GM12878 (cell line): Measurements from ENCODE around the gene CCDC141. TPM values are rescaled to one million over a fixed set of nuclear protein-coding genes. Genes with fewer than 3 reads are reported as not detected.

Experiments used
- ATAC-seq: fragments of 200-7000 bp; cut with Tn5 transposase; 3 replicates; pipeline ENCODE4 v1.9.1; 2020; ENCODE audit warnings: mild to moderate bottlenecking, moderate library complexity
- BruUV-seq: library from RNA; stranded (reverse); fragments of 400-500 nt; replicated peaks from 2 replicates; lab custom pipeline; 2021; lab: Mats Ljungman, UMichigan
- CTCF ChIA-PET: fragments of 300-600 bp; sonication (Branson Sonifier 250); formaldehyde crosslinking; extraction: SDS; loops from one replicate; lab custom pipeline; 2021; ENCODE audit warnings: inconsistent platforms; lab: Yijun Ruan, JAX
- POLR2A ChIA-PET: fragments of 350-600 bp; formaldehyde crosslinking; extraction: SDS; loops from one replicate; lab custom pipeline; 2021; ENCODE audit warnings: inconsistent platforms; lab: Charles Lee
- RAD21 ChIA-PET: fragments of 300-600 bp; sonication (Branson Sonifier 250); formaldehyde crosslinking; loops from one replicate; lab custom pipeline; 2023; ENCODE audit warnings: antibody characterized with exemption; ENCODE audit not compliant: unreplicated experiment; lab: Charles Lee
- SMC1A ChIA-PET: fragments of 300-600 bp; sonication (Branson Sonifier 250); formaldehyde crosslinking; loops from one replicate; lab custom pipeline; 2023; ENCODE audit not compliant: unreplicated experiment, uncharacterized antibody; lab: Charles Lee
- DNase-seq: peaks from one replicate; pipeline ENCODE4 v3.0.0-alpha.2; 2011; ENCODE audit warnings: low read depth, low spot score
- FAIRE-seq: peaks from 3 replicates; lab custom pipeline; 2011; peaks lifted over from hg19 to GRCh38; lab: Jason Lieb, UNC
- H2AFZ ChIP-seq: 2 replicates; pipeline ENCODE4 v1.6.0; 2011; ENCODE audit warnings: low read depth, low read length, control low read depth; ENCODE audit not compliant: control insufficient read depth
- H3K27ac ChIP-seq: 2 replicates; pipeline ENCODE4 v1.5.1; 2011; ENCODE audit warnings: control low read depth; ENCODE audit not compliant: control insufficient read depth, insufficient read depth
- H3K27me3 ChIP-seq, 2 experiments: replicated peaks in 1 of 2; 2 replicates each; pipeline versions ENCODE4 v1.6.0 to v1.6.1; 2011; ENCODE audit warnings: low read length in 1 of 2; ENCODE audit not compliant: control insufficient read depth in 2 of 2, insufficient read depth in 2 of 2
- H3K36me3 ChIP-seq, 2 experiments: 2 replicates each; pipeline ENCODE4 v1.5.1; 2011; ENCODE audit warnings: low read length in 1 of 2; ENCODE audit not compliant: control insufficient read depth in 2 of 2, insufficient read depth in 2 of 2
- H3K4me1 ChIP-seq: 2 replicates; pipeline ENCODE4 v1.6.1; 2011; ENCODE audit warnings: mild to moderate bottlenecking, low read length, moderate library complexity, mixed read lengths; ENCODE audit not compliant: control insufficient read depth, insufficient read depth
- H3K4me2 ChIP-seq: 2 replicates; pipeline ENCODE4 v1.6.0; 2011; ENCODE audit warnings: control low read depth; ENCODE audit not compliant: control insufficient read depth, insufficient read depth
- H3K4me3 ChIP-seq: fragments of 200-600 bp; sonication (generic); 2 replicates; pipeline ENCODE4 v1.5.1; 2016
- H3K79me2 ChIP-seq: 2 replicates; pipeline ENCODE4 v1.6.0; 2011; ENCODE audit warnings: low read length; ENCODE audit not compliant: control insufficient read depth, insufficient read depth
- H3K9ac ChIP-seq: 2 replicates; pipeline ENCODE4 v1.8.0; 2011; ENCODE audit warnings: low read length, control low read depth, mixed read lengths; ENCODE audit not compliant: control insufficient read depth, insufficient read depth
- H3K9me3 ChIP-seq: replicated peaks from 3 replicates; pipeline ENCODE4 v1.5.1; 2011; ENCODE audit warnings: mild to moderate bottlenecking, low read length; ENCODE audit not compliant: control insufficient read depth, insufficient read depth
- H4K20me1 ChIP-seq: 2 replicates; pipeline ENCODE4 v1.6.0; 2011; ENCODE audit not compliant: control insufficient read depth, insufficient read depth
- ATF2 ChIP-seq: IDR thresholded peaks from 2 replicates; pipeline ENCODE4 v1.6.1; 2012; ENCODE audit warnings: low read length, inconsistent platforms
- BCL11A ChIP-seq: IDR thresholded peaks from 2 replicates; pipeline ENCODE4 v1.6.1; 2011; ENCODE audit warnings: low read depth, low read length
- DPF2 ChIP-seq: fragments of 450-650 bp; IDR thresholded peaks from 2 replicates; pipeline ENCODE4 v1.6.1; 2017; ENCODE audit warnings: mild to moderate bottlenecking
- HSF1 ChIP-seq: fragments of 150-350 bp; IDR thresholded peaks from 2 replicates; pipeline ENCODE4 v1.6.1; 2014; ENCODE audit warnings: mild to moderate bottlenecking, low read depth, low read length
- MTA3 ChIP-seq: IDR thresholded peaks from 2 replicates; pipeline ENCODE4 v1.6.1; 2012; ENCODE audit warnings: low read length, inconsistent platforms, borderline replicate concordance
- NKRF ChIP-seq: fragments of 450-650 bp; conservative IDR thresholded peaks from 2 replicates; pipeline ENCODE4 v1.6.1; 2017; ENCODE audit warnings: mild to moderate bottlenecking, moderate library complexity
- RELB ChIP-seq: fragments of 450-650 bp; IDR thresholded peaks from 2 replicates; pipeline ENCODE4 v1.6.1; 2017; ENCODE audit warnings: low read depth, mild to moderate bottlenecking, moderate library complexity
- RUNX3 ChIP-seq: IDR thresholded peaks from 2 replicates; pipeline ENCODE4 v1.6.1; 2012; ENCODE audit warnings: low read length, inconsistent platforms
- ZNF274 ChIP-seq: IDR thresholded peaks from one replicate; pipeline ENCODE4 v1.8.0; 2011; ENCODE audit not compliant: insufficient read length, insufficient read depth
- whole genome bisulfite sequencing: methylation state at CpG from one replicate; pipeline ENCODE4 v1.1.6; 2016; ENCODE audit warnings: low lambda C conversion rate; ENCODE audit not compliant: insufficient replicate concordance, insufficient coverage; ENCODE audit errors: missing lambda C conversion rate; 5-methylcytosine and 5-hydroxymethylcytosine counted together
- in situ Hi-C: fragments of 300-500 bp; cut with MboI; formaldehyde crosslinking; loops from 9 replicates; pipeline ENCODE4 v1.14.3; 2018; ENCODE audit warnings: mixed read lengths
- intact Hi-C: fragments of 100-400 bp; cut with micrococcal nuclease; formaldehyde crosslinking; loops from one replicate; pipeline ENCODE4 v1.14.2; 2022; ENCODE audit not compliant: unreplicated experiment
- polyA plus RNA-seq, 11 experiments: library from polyadenylated mRNA; depleted of rRNA in 4 of 11; unstranded in 6 of 11; stranded (reverse) in 5 of 11; fragments of >200 nt; fragmentation: Nextera tagmentation in 4 of 11; fragmentation: Illumina TruSeq in 1 of 11; extraction: Ambion mirVana in 4 of 11; extraction: Trizol in 1 of 11; gene quantifications; 1 replicate in 1 of 11; 2 replicates in 10 of 11; pipeline versions ENCODE4 v1.2.1 to v1.2.3, GENCODE V29; 2011 to 2016; ENCODE audit warnings: inconsistent platforms in 2 of 11, missing spikeins in 2 of 11, low read depth in 1 of 11
- total RNA-seq, 4 experiments: library from RNA; depleted of rRNA in 3 of 4; stranded (reverse); fragments of >200 nt in 3 of 4; fragmentation: Illumina TruSeq in 1 of 4; extraction: Trizol in 1 of 4; gene quantifications; 2 replicates each; pipeline versions ENCODE4 v1.2.1 to v1.2.3, GENCODE V29; 2013 to 2021
- TF ChIP-seq, protein P1 (sequence below): fragments of 150-350 bp; IDR thresholded peaks from 2 replicates; pipeline ENCODE4 v1.6.1; 2016; ENCODE audit warnings: low read depth, low read length

Gene CCDC141
- total and polyA plus RNA-seq, 10 of the 15 experiments (the other 5 are each of a cell fraction or from before 2014, with no cell fraction given) = 0.84 to 12.5 (median 3.6) TPM

DNA sequence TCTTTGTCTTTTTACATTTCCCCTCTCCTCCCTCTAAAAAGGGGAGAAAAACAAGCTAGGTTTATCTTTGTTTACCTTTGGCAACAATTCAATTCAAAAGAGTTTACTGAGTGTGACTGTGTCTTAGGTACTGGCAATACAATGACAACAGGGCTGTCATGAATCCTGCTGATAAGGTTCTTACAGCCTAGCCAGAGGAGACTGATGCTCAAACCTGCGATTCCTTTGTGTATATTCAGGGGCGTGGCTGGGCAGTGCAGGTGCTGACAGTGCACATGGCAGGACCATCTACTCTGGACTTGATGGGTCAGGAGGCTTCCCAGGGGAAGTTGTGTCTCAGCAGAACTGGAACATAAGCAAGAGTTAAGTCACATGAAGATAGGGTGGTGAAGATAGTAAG is 219.5 kb downstream of the CCDC141 start:
- Histone ChIP-seq H4K20me1 (no peaks in the 10 kb centered on the region), H2AFZ (no peak overlapping the region), H3K27me3 (no peaks in the 10 kb centered on the region), H3K4me1 (no peaks in the 10 kb centered on the region), H3K9ac (no peak overlapping the region), H3K4me3 (no peak overlapping the region), H3K36me3 (no peaks in the 10 kb centered on the region), H3K4me2 (no peak overlapping the region), H3K79me2 (no peaks in the 10 kb centered on the region), H3K9me3 (no peaks in the 10 kb centered on the region), H3K27ac (no peak overlapping the region)
- FAIRE-seq (no peak), DNase-seq (no peak), ATAC-seq (no peak)
- ChIA-PET SMC1A (interaction anchor here (1.1 kb wide), 1 partner anchor 10 kb away, joined by 4 read pairs; no protein-coding TSS in a partner anchor), CTCF (interaction anchor here (1.4 to 1.8 kb wide), 2 partner anchors 9 to 10 kb away, joined by 3 to 6 read pairs; no protein-coding TSS in a partner anchor), POLR2A (no interaction called here), RAD21 (no interaction called here)
- no TSS peak for BruUV-seq
- intact Hi-C loops (no loop called here), in situ Hi-C loops (no loop called here)
- WGBS = 82% methylated on average over 2 of the region's 2 CpGs
- TF ChIP-seq ZNF274 (no peak), HSF1 (no peak), RUNX3 (no peak), DPF2 (no peak), BCL11A (no peak), NKRF (no peak), RELB (no peak), ATF2 (no peak), MTA3 (no peak)
- TF ChIP-seq, protein P1, sequence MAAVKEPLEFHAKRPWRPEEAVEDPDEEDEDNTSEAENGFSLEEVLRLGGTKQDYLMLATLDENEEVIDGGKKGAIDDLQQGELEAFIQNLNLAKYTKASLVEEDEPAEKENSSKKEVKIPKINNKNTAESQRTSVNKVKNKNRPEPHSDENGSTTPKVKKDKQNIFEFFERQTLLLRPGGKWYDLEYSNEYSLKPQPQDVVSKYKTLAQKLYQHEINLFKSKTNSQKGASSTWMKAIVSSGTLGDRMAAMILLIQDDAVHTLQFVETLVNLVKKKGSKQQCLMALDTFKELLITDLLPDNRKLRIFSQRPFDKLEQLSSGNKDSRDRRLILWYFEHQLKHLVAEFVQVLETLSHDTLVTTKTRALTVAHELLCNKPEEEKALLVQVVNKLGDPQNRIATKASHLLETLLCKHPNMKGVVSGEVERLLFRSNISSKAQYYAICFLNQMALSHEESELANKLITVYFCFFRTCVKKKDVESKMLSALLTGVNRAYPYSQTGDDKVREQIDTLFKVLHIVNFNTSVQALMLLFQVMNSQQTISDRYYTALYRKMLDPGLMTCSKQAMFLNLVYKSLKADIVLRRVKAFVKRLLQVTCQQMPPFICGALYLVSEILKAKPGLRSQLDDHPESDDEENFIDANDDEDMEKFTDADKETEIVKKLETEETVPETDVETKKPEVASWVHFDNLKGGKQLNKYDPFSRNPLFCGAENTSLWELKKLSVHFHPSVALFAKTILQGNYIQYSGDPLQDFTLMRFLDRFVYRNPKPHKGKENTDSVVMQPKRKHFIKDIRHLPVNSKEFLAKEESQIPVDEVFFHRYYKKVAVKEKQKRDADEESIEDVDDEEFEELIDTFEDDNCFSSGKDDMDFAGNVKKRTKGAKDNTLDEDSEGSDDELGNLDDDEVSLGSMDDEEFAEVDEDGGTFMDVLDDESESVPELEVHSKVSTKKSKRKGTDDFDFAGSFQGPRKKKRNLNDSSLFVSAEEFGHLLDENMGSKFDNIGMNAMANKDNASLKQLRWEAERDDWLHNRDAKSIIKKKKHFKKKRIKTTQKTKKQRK = no peak
